ENCODE data around the gene CYP19A1.

CYP19A1 gene

GRCh38 chr15:51180534-51180933 lies 157.9 kb downstream of the CYP19A1 start:
- Histone ChIP-seq H3K27me3 (ENCODE audit: control insufficient read depth, low read length) (no peaks in the 10 kb centered on the region; the same call in 1 of the 2 replicates), H3F3A (ENCODE audit: control insufficient read depth, insufficient read depth) (no peaks in the 10 kb centered on the region), H3K4me1 (ENCODE audit: control insufficient read depth, low read length) (no peaks in the 10 kb centered on the region), H3K4me2 (ENCODE audit: low read length) (no peak overlapping the region), H4K20me1 (ENCODE audit: control insufficient read depth, insufficient read depth, low read depth, low read length) (no peaks in the 10 kb centered on the region), H3K4me3 (ENCODE audit: low read length) (no peak overlapping the region), H3K27ac (ENCODE audit: low read depth, low read length) (no peak overlapping the region), H3K9me2 (replicated peaks; ENCODE audit: control insufficient read depth, low read length) (no peaks in the 10 kb centered on the region), H3K79me2 (ENCODE audit: control insufficient read depth, low read length) (no peaks in the 10 kb centered on the region), H3K9me3 (ENCODE audit: control insufficient read depth, insufficient read depth, low read length) (no peaks in the 10 kb centered on the region), H3K36me3 (ENCODE audit: control insufficient read depth, low read length) (no peaks in the 10 kb centered on the region)
- TF ChIP-seq, protein P1, sequence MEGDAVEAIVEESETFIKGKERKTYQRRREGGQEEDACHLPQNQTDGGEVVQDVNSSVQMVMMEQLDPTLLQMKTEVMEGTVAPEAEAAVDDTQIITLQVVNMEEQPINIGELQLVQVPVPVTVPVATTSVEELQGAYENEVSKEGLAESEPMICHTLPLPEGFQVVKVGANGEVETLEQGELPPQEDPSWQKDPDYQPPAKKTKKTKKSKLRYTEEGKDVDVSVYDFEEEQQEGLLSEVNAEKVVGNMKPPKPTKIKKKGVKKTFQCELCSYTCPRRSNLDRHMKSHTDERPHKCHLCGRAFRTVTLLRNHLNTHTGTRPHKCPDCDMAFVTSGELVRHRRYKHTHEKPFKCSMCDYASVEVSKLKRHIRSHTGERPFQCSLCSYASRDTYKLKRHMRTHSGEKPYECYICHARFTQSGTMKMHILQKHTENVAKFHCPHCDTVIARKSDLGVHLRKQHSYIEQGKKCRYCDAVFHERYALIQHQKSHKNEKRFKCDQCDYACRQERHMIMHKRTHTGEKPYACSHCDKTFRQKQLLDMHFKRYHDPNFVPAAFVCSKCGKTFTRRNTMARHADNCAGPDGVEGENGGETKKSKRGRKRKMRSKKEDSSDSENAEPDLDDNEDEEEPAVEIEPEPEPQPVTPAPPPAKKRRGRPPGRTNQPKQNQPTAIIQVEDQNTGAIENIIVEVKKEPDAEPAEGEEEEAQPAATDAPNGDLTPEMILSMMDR (IDR thresholded peaks at IDR 0.05; ENCODE audit: low read depth, low read length, poor library complexity, severe bottlenecking) = no peak
- TF ChIP-seq EZH2phosphoT487 (IDR thresholded peaks at IDR 0.05; ENCODE audit: borderline replicate concordance, low read length) = no peak

DNA sequence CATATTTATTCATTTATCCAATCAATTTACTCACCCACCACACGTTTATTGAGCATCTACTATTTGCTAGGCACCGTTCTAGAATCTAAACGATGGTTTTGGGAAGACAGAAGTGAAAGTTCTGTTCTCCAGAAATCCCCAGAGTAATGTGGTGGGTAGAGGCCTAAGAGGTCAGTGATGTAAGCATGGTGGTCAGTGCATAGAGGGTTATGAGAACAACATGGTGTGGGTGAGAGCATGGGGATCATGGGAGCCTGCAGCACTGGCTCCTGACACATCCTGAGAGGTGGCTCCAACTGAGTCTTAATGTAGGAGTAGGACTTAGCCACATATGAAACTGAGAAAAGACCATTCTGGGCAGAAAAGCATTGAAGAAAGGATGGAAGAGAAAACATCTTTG lies 158.4 kb downstream of the CYP19A1 start:
- Histone ChIP-seq H3K27me3 (ENCODE audit: control insufficient read depth, low read length) (no peaks in the 10 kb centered on the region; the same call in 1 of the 2 replicates), H4K20me1 (ENCODE audit: control insufficient read depth, insufficient read depth, low read depth, low read length) (no peaks in the 10 kb centered on the region), H3K27ac (ENCODE audit: low read depth, low read length) (no peak overlapping the region), H3K9me3 (ENCODE audit: control insufficient read depth, insufficient read depth, low read length) (no peaks in the 10 kb centered on the region), H3K79me2 (ENCODE audit: control insufficient read depth, low read length) (no peaks in the 10 kb centered on the region), H3K4me2 (ENCODE audit: low read length) (no peak overlapping the region), H3F3A (ENCODE audit: control insufficient read depth, insufficient read depth) (no peaks in the 10 kb centered on the region), H3K9me2 (replicated peaks; ENCODE audit: control insufficient read depth, low read length) (no peaks in the 10 kb centered on the region), H3K36me3 (ENCODE audit: control insufficient read depth, low read length) (no peaks in the 10 kb centered on the region), H3K4me1 (ENCODE audit: control insufficient read depth, low read length) (no peaks in the 10 kb centered on the region), H3K4me3 (ENCODE audit: low read length) (no peak overlapping the region)
- no peak for TF ChIP-seq EZH2phosphoT487 (IDR thresholded peaks at IDR 0.05; ENCODE audit: borderline replicate concordance, low read length)
- TF ChIP-seq, protein P1 (IDR thresholded peaks at IDR 0.05; ENCODE audit: low read depth, low read length, poor library complexity, severe bottlenecking) = no peak

DNA sequence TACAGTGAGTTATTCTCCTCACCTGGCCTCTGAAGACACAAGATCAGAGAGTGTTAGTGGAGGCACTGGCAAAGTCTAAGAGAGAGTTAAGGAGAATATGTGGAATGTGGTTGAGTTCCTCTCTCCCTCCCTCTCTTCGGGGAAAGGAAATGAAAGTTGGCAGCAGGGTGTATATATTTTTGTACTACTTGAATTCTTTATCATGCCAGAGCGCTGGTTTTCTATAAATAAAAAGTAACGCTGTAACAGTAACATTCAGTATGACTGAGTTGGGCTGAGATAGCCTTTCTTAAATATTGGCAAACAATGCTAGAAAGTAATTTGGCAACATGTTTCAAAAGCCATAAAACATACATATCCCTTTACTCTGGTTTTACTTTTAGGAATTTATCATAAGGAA lies 166.2 kb downstream of the CYP19A1 start:
- Histone ChIP-seq H3K4me2 (ENCODE audit: low read length) (no peak overlapping the region), H3K27ac (ENCODE audit: low read depth, low read length) (no peak overlapping the region), H3K9me2 (replicated peaks; ENCODE audit: control insufficient read depth, low read length) (no peaks in the 10 kb centered on the region), H3K4me3 (ENCODE audit: low read length) (no peak overlapping the region), H3K27me3 (ENCODE audit: control insufficient read depth, low read length) (peaks cover 5% of the 10 kb centered on the region; the same call in 1 of the 2 replicates), H3F3A (ENCODE audit: control insufficient read depth, insufficient read depth) (no peaks in the 10 kb centered on the region), H3K79me2 (ENCODE audit: control insufficient read depth, low read length) (no peaks in the 10 kb centered on the region), H3K9me3 (ENCODE audit: control insufficient read depth, insufficient read depth, low read length) (no peaks in the 10 kb centered on the region), H3K36me3 (ENCODE audit: control insufficient read depth, low read length) (no peaks in the 10 kb centered on the region), H4K20me1 (ENCODE audit: control insufficient read depth, insufficient read depth, low read depth, low read length) (no peaks in the 10 kb centered on the region), H3K4me1 (ENCODE audit: control insufficient read depth, low read length) (no peaks in the 10 kb centered on the region)
- no peak for TF ChIP-seq EZH2phosphoT487 (IDR thresholded peaks at IDR 0.05; ENCODE audit: borderline replicate concordance, low read length)
- TF ChIP-seq, protein P1 (IDR thresholded peaks at IDR 0.05; ENCODE audit: low read depth, low read length, poor library complexity, severe bottlenecking) = no peak

- Histone ChIP-seq H3K9me2 (replicated peaks; ENCODE audit: control insufficient read depth, low read length) (no peaks in the 10 kb centered on the region), H3K79me2 (ENCODE audit: control insufficient read depth, low read length) (no peaks in the 10 kb centered on the region), H3F3A (ENCODE audit: control insufficient read depth, insufficient read depth) (no peaks in the 10 kb centered on the region), H3K27ac (ENCODE audit: low read depth, low read length) (no peak overlapping the region), H3K4me1 (ENCODE audit: control insufficient read depth, low read length) (no peaks in the 10 kb centered on the region), H3K9me3 (ENCODE audit: control insufficient read depth, insufficient read depth, low read length) (no peaks in the 10 kb centered on the region), H3K27me3 (ENCODE audit: control insufficient read depth, low read length) (peaks cover 7% of the 10 kb centered on the region; the same call in 1 of the 2 replicates), H3K4me2 (ENCODE audit: low read length) (no peak overlapping the region), H4K20me1 (ENCODE audit: control insufficient read depth, insufficient read depth, low read depth, low read length) (no peaks in the 10 kb centered on the region), H3K36me3 (ENCODE audit: control insufficient read depth, low read length) (no peaks in the 10 kb centered on the region), H3K4me3 (ENCODE audit: low read length) (no peak overlapping the region)
- TF ChIP-seq EZH2phosphoT487 (IDR thresholded peaks at IDR 0.05; ENCODE audit: borderline replicate concordance, low read length) = no peak
- TF ChIP-seq, protein P1 (IDR thresholded peaks at IDR 0.05; ENCODE audit: low read depth, low read length, poor library complexity, severe bottlenecking) = no peak
These were observed 166.8 kb downstream of the CYP19A1 start for GRCh38 chr15:51171634-51171932.
